Natural killer cell treated with Interleukin-12 subunit alpha and Interleukin-12 subunit beta and Interleukin-15 and Interleukin-18, amount 100 ng/mL, for 72 hours (primary cell): ENCODE results near the gene PPP1R14B. TPM values are rescaled to one million over a fixed set of nuclear protein-coding genes. Genes with fewer than 3 reads are reported as not detected.
A peak's percentile ranks its signal among the peaks of the same experiment; 100 is the strongest.

Source experiments
- ATAC-seq, 2 donors: fragments of 150-1000 bp; cut with Tn5 transposase in 1 of 2; sonication (Bioruptor Pico), chemical (Tn5 transposase) in 1 of 2; 2 replicates each; pipeline ENCODE4 v1.10.0; 2021
- DNase-seq: peaks from one replicate; pipeline ENCODE4 v3.0.0; 2022; ENCODE audit warnings: low spot score
- H3K27ac Mint-ChIP-seq, 2 donors: 1 replicate in 1 of 2; 2 replicates in 1 of 2; pipeline ENCODE4 v1.8.0; 2022; ENCODE audit warnings: mixed read lengths in 2 of 2, mild to moderate bottlenecking in 1 of 2, moderate library complexity in 1 of 2
- H3K27me3 Mint-ChIP-seq, 2 donors: 1 replicate in 1 of 2; 2 replicates in 1 of 2; pipeline ENCODE4 v1.8.0; 2022; ENCODE audit warnings: mixed read lengths in 2 of 2
- H3K36me3 Mint-ChIP-seq: one replicate; pipeline ENCODE4 v1.8.0; 2022; ENCODE audit warnings: mixed read lengths
- H3K4me1 Mint-ChIP-seq, 2 donors: 1 replicate in 1 of 2; 2 replicates in 1 of 2; pipeline ENCODE4 v1.8.0; 2022; ENCODE audit warnings: low read depth in 2 of 2, mixed read lengths in 2 of 2, mild to moderate bottlenecking in 1 of 2
- H3K4me3 Mint-ChIP-seq: one replicate; pipeline ENCODE4 v1.8.0; 2022; ENCODE audit warnings: mixed read lengths
- H3K9me3 Mint-ChIP-seq: 2 replicates; pipeline ENCODE4 v1.8.0; 2022; ENCODE audit warnings: mixed read lengths
- total RNA-seq, 2 donors: library from RNA; stranded (reverse); gene quantifications; one replicate each; pipeline ENCODE4 v1.2.3, GENCODE V29; 2022

The PPP1R14B gene
- total RNA-seq, 2 donors from 2014 or later = 130 to 236 TPM

GRCh38 chr11:64240435-64241240 lies 6.1 kb downstream of the PPP1R14B start, which contains the start of gene FKBP2:
TSS of gene FKBP2 (plus strand) at chr11:64241095. CDS start at chr11:64242388, 1,293 bp downstream.
- Mint-ChIP-seq H3K9me3 (no peaks in the 10 kb centered on the region), H3K27ac (peak within 1 kb of the TSS; percentile 95 to 97), H3K4me1 (peaks cover 7 to 27% of the 10 kb centered on the region in 2 donors), H3K36me3 (no peaks in the 10 kb centered on the region), H3K4me3 (peak within 1 kb of the TSS; percentile 92), H3K27me3 (no peaks in the 10 kb centered on the region)
- ATAC-seq = peak; percentile 81 to 87
- peak; percentile 99 for DNase-seq

- Mint-ChIP-seq H3K27ac (peak overlapping the region; percentile 95 to 97), H3K4me3 (peak overlapping the region; percentile 92), H3K4me1 (peaks cover 14 to 32% of the 10 kb centered on the region in 2 donors), H3K27me3 (no peaks in the 10 kb centered on the region), H3K9me3 (no peaks in the 10 kb centered on the region), H3K36me3 (no peaks in the 10 kb centered on the region)
- DNase-seq (no peak), ATAC-seq (no peak)
Observed at GRCh38 chr11:64239662-64240434, 6.9 kb downstream of the PPP1R14B start.

- ATAC-seq = no peak
- Mint-ChIP-seq H3K4me3 (no peak overlapping the region), H3K36me3 (no peaks in the 10 kb centered on the region), H3K4me1 (peaks cover 14 to 32% of the 10 kb centered on the region in 2 donors), H3K27me3 (no peaks in the 10 kb centered on the region), H3K9me3 (no peaks in the 10 kb centered on the region), H3K27ac (no peak overlapping the region)
- no peak for DNase-seq
Observed at GRCh38 chr11:64238999-64239398, 7.7 kb downstream of the PPP1R14B start.

- ATAC-seq (no peak), DNase-seq (no peak)
- Mint-ChIP-seq H3K27ac (no peak overlapping the region), H3K4me3 (no peak overlapping the region), H3K27me3 (no peaks in the 10 kb centered on the region), H3K4me1 (peaks cover 14 to 25% of the 10 kb centered on the region in 2 donors), H3K36me3 (no peaks in the 10 kb centered on the region), H3K9me3 (no peaks in the 10 kb centered on the region)
Observed at GRCh38 chr11:64238076-64238475, 8.7 kb downstream of the PPP1R14B start.

GRCh38 chr11:64237484-64237951 lies 9.2 kb downstream of the PPP1R14B start:
- no peak overlapping the region for H3K4me3 Mint-ChIP-seq
- peaks cover 14 to 25% of the 10 kb centered on the region in 2 donors for H3K4me1 Mint-ChIP-seq
- H3K27ac Mint-ChIP-seq = no peak overlapping the region
- no peaks in the 10 kb centered on the region for H3K36me3 Mint-ChIP-seq
- no peak for ATAC-seq
- no peak for DNase-seq
- H3K9me3 Mint-ChIP-seq = no peaks in the 10 kb centered on the region
- H3K27me3 Mint-ChIP-seq = no peaks in the 10 kb centered on the region

DNA sequence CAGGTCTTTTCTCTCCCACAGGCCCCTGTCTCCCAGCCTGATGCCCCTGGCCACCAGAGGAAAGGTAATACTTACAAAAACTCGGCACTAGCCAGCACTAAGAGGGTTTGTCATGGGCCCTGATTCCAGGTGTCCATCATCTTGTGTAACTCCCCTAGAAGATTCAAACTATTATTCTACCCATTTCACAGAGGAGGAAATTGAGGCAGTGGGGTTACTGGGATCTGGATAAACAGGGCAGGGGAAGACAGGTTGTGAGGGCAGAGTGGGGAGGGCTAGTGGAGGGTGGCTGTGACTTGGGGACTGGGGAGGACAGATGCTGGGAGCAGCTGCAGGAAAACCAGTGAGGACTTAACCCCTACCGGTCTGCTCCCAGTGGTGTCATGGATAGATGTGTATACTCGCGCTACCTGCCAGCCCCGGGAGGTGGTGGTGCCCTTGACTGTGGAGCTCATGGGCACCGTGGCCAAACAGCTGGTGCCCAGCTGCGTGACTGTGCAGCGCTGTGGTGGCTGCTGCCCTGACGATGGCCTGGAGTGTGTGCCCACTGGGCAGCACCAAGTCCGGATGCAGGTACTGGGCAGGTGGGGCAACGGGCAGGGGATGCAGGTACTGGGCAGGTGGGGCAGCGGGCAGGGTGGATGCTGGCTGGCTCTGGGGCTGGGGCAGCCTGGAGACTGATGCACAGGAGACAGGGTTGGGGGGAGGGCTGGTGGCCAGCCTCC lies 11.1 kb downstream of the PPP1R14B start:
- H3K9me3 Mint-ChIP-seq = no peaks in the 10 kb centered on the region
- H3K27me3 Mint-ChIP-seq = no peaks in the 10 kb centered on the region

DNA sequence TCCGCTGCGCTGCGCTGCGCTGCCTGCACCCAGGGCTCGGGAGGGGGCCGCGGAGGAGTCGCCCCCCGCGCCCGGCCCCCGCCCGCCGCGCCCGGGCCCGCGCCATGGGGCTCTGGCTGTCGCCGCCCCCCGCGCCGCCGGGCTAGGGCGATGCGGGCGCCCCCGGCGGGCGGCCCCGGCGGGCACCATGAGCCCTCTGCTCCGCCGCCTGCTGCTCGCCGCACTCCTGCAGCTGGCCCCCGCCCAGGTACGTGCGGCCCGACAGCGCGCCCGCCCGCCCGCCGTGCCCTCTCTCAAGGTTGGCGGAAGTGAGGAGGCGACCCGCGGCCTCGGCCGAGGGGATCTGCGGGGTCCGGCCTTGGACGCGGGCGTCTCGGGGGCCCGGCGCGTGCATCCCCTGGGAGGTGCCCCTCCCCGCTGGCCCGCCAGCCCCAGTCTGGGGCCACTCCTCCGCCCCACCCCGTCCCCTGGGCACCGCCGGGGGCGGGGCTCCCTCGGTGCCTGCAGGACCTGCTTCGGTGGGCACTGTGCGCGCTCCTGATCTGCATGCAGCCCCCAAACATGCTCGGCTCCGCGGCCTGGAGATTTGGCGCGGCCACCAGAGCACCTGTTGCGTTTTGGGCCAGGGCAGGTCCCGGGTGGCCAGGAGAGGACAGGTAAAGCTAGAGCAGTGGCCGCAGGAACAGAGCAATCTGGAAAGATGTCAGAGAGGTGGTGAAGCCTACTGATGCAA lies 11.9 kb downstream of the PPP1R14B start:
- Mint-ChIP-seq H3K27ac (peak overlapping the region in 1 of 2 donors; percentile 63), H3K36me3 (no peaks in the 10 kb centered on the region), H3K4me3 (peak overlapping the region; percentile 71), H3K27me3 (no peaks in the 10 kb centered on the region), H3K4me1 (peaks cover 11 to 22% of the 10 kb centered on the region in 2 donors), H3K9me3 (no peaks in the 10 kb centered on the region)
- DNase-seq (no peak), ATAC-seq (peak; percentile 61 to 68)

More for the DNA sequence above, 11.1 kb downstream of the PPP1R14B start:
- no peak for ATAC-seq
- peak overlapping the region in 1 of 2 donors; percentile 63 for H3K27ac Mint-ChIP-seq
- DNase-seq = no peak
- peaks cover 14 to 24% of the 10 kb centered on the region in 2 donors for H3K4me1 Mint-ChIP-seq
- no peaks in the 10 kb centered on the region for H3K36me3 Mint-ChIP-seq
- peak overlapping the region; percentile 71 for H3K4me3 Mint-ChIP-seq

DNA sequence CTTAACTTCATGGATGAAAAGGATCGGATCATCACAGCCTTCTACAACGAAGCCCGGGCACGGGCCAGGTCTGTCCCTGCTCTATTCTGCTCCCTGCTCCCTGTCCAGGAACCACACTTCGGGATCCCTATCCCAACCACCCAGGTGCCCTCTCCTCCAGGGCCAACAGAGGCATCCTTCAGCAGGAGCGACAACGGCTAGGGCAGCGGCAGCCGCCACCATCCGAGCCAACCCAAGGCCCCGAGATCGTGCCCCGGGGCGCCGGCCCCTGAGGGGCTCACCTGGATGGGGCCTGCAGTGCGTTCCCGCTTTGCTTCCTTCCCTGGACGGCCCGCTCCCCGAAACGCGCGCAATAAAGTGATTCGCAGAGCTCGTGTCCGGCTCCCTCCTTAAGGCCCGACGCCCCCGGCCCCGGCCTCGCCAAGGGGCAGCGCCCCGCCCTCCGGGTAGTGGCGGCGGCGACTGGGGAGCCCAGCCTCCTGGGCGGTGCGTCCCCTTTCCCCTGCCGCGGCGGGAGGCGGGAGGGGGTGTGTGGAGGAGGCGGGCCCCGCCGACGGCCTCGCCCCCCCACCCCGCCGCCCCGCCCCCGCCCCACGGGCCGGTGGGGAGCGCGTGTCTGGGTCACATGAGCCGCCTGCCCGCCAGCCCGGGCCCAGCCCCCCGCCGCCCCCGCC lies 12.7 kb downstream of the PPP1R14B start, which contains the start of gene VEGFB:
VEGFB (plus strand) TSS at position 672 of the 674 bp plus-strand sequence. CDS start 250 bp downstream, outside the sequence.
- DNase-seq (peak; percentile 85), ATAC-seq (peak; percentile 80 to 84)
- peaks cover 19 to 23% of the 10 kb centered on the region in 2 donors for H3K4me1 Mint-ChIP-seq
- H3K4me3 Mint-ChIP-seq = peak within 1 kb of the TSS; percentile 71
- no peaks in the 10 kb centered on the region for H3K36me3 Mint-ChIP-seq
- H3K27me3 Mint-ChIP-seq = no peaks in the 10 kb centered on the region
- H3K9me3 Mint-ChIP-seq = no peaks in the 10 kb centered on the region
- H3K27ac Mint-ChIP-seq = peak within 1 kb of the TSS in 1 of 2 donors; percentile 63

- DNase-seq (no peak), ATAC-seq (no peak)
- Mint-ChIP-seq H3K4me1 (peaks cover 20 to 23% of the 10 kb centered on the region in 2 donors), H3K9me3 (no peaks in the 10 kb centered on the region), H3K36me3 (no peaks in the 10 kb centered on the region), H3K27ac (no peak overlapping the region), H3K4me3 (peak overlapping the region; percentile 71), H3K27me3 (no peaks in the 10 kb centered on the region)
Observed at GRCh38 chr11:64232967-64233315, 13.8 kb downstream of the PPP1R14B start.

DNA sequence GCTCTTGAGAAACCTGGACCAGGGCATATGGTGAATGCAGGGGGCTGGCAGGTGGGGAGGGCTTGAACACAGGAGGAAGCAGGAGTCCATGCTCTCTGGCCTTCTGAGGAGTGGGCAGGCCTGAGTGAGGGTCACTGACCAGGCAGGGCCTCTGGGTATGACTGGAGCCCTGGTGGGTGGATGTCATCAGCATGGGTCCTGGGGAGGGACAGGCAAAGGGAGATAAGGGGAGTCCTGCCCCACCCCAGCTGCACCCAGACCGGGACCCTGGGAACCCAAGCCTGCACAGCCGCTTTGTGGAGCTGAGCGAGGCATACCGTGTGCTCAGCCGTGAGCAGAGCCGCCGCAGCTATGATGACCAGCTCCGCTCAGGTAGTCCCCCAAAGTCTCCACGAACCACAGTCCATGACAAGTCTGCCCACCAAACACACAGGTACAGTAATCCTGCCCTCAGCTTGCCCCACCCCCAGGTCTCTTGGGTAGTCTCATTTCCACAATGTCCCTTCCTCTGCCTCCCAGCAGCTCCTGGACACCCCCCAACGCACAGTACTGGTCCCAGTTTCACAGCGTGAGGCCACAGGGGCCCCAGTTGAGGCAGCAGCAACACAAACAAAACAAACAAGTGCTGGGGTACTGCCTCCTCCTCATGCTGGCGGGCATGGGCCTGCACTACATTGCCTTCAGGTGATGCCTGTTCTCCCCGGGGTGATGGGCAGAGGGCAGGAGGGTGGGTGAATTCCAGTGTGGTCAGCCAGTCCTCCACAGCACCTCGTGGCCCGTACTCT lies 14.4 kb downstream of the PPP1R14B start:
- DNase-seq (no peak), ATAC-seq (no peak)
- Mint-ChIP-seq H3K4me3 (peak overlapping the region; percentile 56), H3K4me1 (peaks cover 26 to 27% of the 10 kb centered on the region in 2 donors), H3K27ac (peak overlapping the region in 1 of 2 donors; percentile 89), H3K27me3 (no peaks in the 10 kb centered on the region), H3K9me3 (no peaks in the 10 kb centered on the region), H3K36me3 (no peaks in the 10 kb centered on the region)

GRCh38 chr11:64231546-64231945 lies 15.2 kb downstream of the PPP1R14B start:
- peak overlapping the region; percentile 90 for H3K4me3 Mint-ChIP-seq

GRCh38 chr11:64230985-64231365 lies 15.8 kb downstream of the PPP1R14B start:
- H3K27ac Mint-ChIP-seq = peak overlapping the region; percentile 84 to 89

More at GRCh38 chr11:64231546-64231945, 15.2 kb downstream of the PPP1R14B start:
- H3K4me1 Mint-ChIP-seq = peaks cover 29 to 33% of the 10 kb centered on the region in 2 donors
- DNase-seq (no peak), ATAC-seq (no peak)
- H3K27me3 Mint-ChIP-seq = no peaks in the 10 kb centered on the region
- no peaks in the 10 kb centered on the region for H3K9me3 Mint-ChIP-seq
- H3K27ac Mint-ChIP-seq = peak overlapping the region in 1 of 2 donors; percentile 89
- H3K36me3 Mint-ChIP-seq = no peaks in the 10 kb centered on the region

More at GRCh38 chr11:64230985-64231365, 15.8 kb downstream of the PPP1R14B start:
- Mint-ChIP-seq H3K27me3 (no peaks in the 10 kb centered on the region), H3K36me3 (no peaks in the 10 kb centered on the region), H3K4me3 (peak overlapping the region; percentile 90), H3K9me3 (no peaks in the 10 kb centered on the region), H3K4me1 (peaks cover 29 to 33% of the 10 kb centered on the region in 2 donors)
- ATAC-seq (no peak), DNase-seq (no peak)
